Mesodermal cell (in vitro differentiated cells): ENCODE results near the gene MACROD1.
A peak's percentile ranks its signal among the peaks of the same experiment; 100 is the strongest.

Source experiments
- H3K27ac ChIP-seq: 2 replicates; pipeline ENCODE4 v1.7.0; 2013; ENCODE audit warnings: mild to moderate bottlenecking, low read depth, low read length, moderate library complexity; ENCODE audit not compliant: severe bottlenecking
- H3K36me3 ChIP-seq: 2 replicates; pipeline ENCODE4 v1.7.1; 2013; ENCODE audit warnings: mild to moderate bottlenecking, low read length, moderate library complexity; ENCODE audit not compliant: control insufficient read depth, insufficient read depth
- H3K4me1 ChIP-seq: one replicate; pipeline ENCODE4 v1.7.1; 2013; ENCODE audit warnings: mild to moderate bottlenecking, low read length; ENCODE audit not compliant: insufficient read depth, control insufficient read depth, poor library complexity, severe bottlenecking
- H3K4me3 ChIP-seq: 2 replicates; pipeline ENCODE4 v1.7.0; 2013; ENCODE audit warnings: low read length, control low read depth, mild to moderate bottlenecking; ENCODE audit not compliant: insufficient read depth, poor library complexity, severe bottlenecking; ENCODE audit errors: extremely low read depth
- H3K9me3 ChIP-seq: 2 replicates; pipeline ENCODE4 v1.7.1; 2013; ENCODE audit warnings: mild to moderate bottlenecking, low read length, moderate library complexity; ENCODE audit not compliant: control insufficient read depth
- WGBS, 2 experiments: methylation state at CpG; one replicate each; pipeline ENCODE4 v1.1.5; 2013; ENCODE audit warnings: missing lambda C conversion rate in 2 of 2; ENCODE audit not compliant: insufficient coverage in 2 of 2; 5-methylcytosine and 5-hydroxymethylcytosine counted together

MACROD1 gene

GRCh38 chr11:63999349-64000025, 166.4 kb downstream of the MACROD1 start:
- WGBS, 2 experiments: 2% methylated on average over 27 to 48 of the region's 59 CpGs
- H3K27ac ChIP-seq: no peak overlapping the region
- peak overlapping the region; percentile 5 for H3K4me3 ChIP-seq

GRCh38 chr11:63998558-63999348, 167.2 kb downstream of the MACROD1 start:
- no peak overlapping the region for H3K27ac ChIP-seq
- H3K4me1 ChIP-seq: peaks cover 11% of the 10 kb centered on the region
- peaks cover 42% of the 10 kb centered on the region for H3K36me3 ChIP-seq
- 46 to 48% methylated on average over 31 to 45 of the region's 54 CpGs for WGBS, 2 experiments
- H3K4me3 ChIP-seq: no peak overlapping the region
- no peaks in the 10 kb centered on the region for H3K9me3 ChIP-seq

More at GRCh38 chr11:63999349-64000025, 166.4 kb downstream of the MACROD1 start:
- H3K36me3 ChIP-seq: peaks cover 35% of the 10 kb centered on the region
- no peaks in the 10 kb centered on the region for H3K9me3 ChIP-seq
- H3K4me1 ChIP-seq: peaks cover 11% of the 10 kb centered on the region

DNA sequence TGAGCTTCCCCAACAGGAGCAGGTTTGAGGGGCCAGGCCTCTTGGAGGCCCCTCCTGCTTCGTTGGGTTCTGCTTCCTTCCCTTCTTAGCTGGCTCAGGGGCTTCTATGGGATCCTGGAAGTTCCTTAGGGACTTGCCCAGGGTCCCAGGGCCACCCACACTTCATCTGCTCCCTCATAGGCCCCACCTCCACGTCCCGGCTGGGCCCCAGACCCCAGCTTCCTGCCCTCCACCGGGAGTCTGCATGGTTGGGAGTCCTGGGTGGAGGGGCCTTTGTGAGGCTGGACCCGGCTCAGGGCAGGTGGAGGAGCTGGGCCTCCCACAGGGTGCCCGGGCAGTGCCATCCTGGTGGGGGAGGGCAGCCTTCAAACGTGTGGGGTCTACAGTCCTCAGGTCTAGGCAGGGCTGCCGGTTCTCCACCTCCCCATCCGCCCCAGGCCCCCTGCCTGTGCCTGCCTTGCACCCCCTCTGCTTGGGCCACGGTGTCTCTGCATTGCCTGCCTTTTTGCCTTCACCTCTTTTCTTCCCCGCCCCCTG, 168.0 kb downstream of the MACROD1 start:
- 83 to 84% methylated on average over 7 to 10 of the region's 11 CpGs for WGBS, 2 experiments
- Histone ChIP-seq H3K36me3 (peaks cover 43% of the 10 kb centered on the region), H3K4me1 (peaks cover 11% of the 10 kb centered on the region), H3K4me3 (no peak overlapping the region), H3K27ac (no peak overlapping the region), H3K9me3 (no peaks in the 10 kb centered on the region)

- H3K27ac ChIP-seq: no peak overlapping the region
- H3K4me3 ChIP-seq: no peak overlapping the region
- H3K36me3 ChIP-seq: peaks cover 43% of the 10 kb centered on the region
- 94 to 97% methylated on average over 23 to 25 of the region's 27 CpGs for WGBS, 2 experiments
- H3K4me1 ChIP-seq: peaks cover 11% of the 10 kb centered on the region
- no peaks in the 10 kb centered on the region for H3K9me3 ChIP-seq
Measured at GRCh38 chr11:63997104-63997700, 168.7 kb downstream of the MACROD1 start.

- Histone ChIP-seq H3K9me3 (no peaks in the 10 kb centered on the region), H3K27ac (no peak overlapping the region), H3K4me3 (no peak overlapping the region), H3K4me1 (peaks cover 11% of the 10 kb centered on the region), H3K36me3 (peaks cover 46% of the 10 kb centered on the region)
- WGBS, 2 experiments: 94 to 96% methylated on average over 17 to 18 of the region's 18 CpGs
Measured at GRCh38 chr11:63996512-63996911, 169.4 kb downstream of the MACROD1 start.

- Histone ChIP-seq H3K9me3 (no peaks in the 10 kb centered on the region), H3K4me1 (peaks cover 8% of the 10 kb centered on the region), H3K4me3 (no peak overlapping the region), H3K36me3 (peaks cover 66% of the 10 kb centered on the region), H3K27ac (no peak overlapping the region)
- 98% methylated on average over 5 to 6 of the region's 6 CpGs for WGBS, 2 experiments
Measured at GRCh38 chr11:63993993-63994392, 171.9 kb downstream of the MACROD1 start.

DNA sequence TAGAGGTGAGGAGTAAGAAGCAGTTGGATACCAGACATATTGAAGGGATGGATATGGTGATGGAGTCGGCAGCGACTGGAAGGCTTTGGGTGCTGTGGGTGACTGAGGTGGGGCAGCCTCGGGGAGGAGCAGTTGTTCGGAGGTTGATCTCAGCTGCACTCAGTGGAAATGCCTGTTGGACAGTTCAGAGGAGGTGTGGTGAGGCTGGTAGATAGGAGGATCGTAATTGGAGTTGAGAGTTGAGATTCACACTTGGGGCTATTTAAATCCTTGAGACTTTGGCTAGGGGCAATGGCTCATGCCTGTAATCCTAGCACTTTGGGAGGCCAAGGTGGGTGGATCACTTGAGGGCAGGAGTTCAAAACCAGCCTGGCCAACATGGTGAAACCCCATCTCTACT, 172.8 kb downstream of the MACROD1 start:
- no peak overlapping the region for H3K27ac ChIP-seq
- H3K9me3 ChIP-seq: no peaks in the 10 kb centered on the region
- H3K36me3 ChIP-seq: peaks cover 71% of the 10 kb centered on the region
- H3K4me1 ChIP-seq: peaks cover 2% of the 10 kb centered on the region
- no peak overlapping the region for H3K4me3 ChIP-seq
- 94 to 97% methylated on average over 5 of the region's 5 CpGs for WGBS, 2 experiments

DNA sequence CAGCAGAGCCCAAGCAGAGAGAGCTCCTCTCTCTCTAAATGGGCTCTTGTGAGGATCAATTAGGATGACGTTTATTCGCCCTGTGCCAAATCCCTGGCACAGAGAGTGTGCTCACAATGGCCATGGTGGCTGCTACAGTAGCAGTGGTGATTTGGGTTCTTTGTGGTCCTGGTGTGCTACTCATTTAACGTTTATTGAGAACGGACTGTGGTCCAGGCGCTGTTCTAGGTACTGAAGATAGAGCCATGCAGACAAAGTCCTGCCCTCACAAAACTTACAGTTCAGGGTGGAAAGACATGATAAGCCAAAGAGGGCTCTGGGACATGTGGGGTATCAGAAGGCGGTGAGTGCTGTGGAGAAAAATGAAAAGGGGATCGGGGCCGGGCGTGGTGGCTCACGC, 174.4 kb downstream of the MACROD1 start:
- H3K4me1 ChIP-seq: peaks cover 7% of the 10 kb centered on the region
- no peak overlapping the region for H3K27ac ChIP-seq
- WGBS, 2 experiments: 99 to 100% methylated on average over 7 to 9 of the region's 10 CpGs
- H3K36me3 ChIP-seq: peaks cover 61% of the 10 kb centered on the region
- no peak overlapping the region for H3K4me3 ChIP-seq
- no peaks in the 10 kb centered on the region for H3K9me3 ChIP-seq

DNA sequence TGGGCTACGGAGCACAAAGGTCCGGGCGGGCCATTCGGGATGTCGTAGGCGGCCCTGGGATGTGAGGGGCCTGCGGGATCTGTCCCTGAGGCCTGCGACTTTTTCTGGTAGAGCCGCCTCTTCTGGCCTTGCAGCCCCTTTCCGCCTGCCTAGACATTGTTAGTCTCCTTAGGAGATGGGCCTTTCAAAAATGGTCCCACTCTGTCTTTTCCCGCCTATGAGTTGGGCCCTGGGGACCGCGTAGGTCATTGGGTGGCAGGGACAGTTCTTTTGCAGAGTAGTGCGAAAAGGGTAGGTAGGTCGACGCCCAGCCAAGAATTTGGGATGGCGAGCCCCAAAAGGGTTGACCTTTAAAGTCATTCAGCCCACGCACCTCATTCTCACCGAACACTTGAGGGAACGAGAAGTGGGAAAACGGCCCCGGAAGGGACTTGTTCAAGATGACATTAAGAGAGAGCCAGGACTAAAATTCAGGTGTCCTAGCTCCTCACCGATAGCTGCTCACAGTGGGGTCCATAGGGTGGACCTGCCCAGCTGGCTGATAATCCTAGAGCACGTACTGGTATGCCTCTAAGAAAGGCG, 178.9 kb downstream of the MACROD1 start:
- H3K9me3 ChIP-seq: no peaks in the 10 kb centered on the region
- WGBS, 2 experiments: 35 to 39% methylated on average over 22 to 23 of the region's 25 CpGs
- H3K36me3 ChIP-seq: peaks cover 36% of the 10 kb centered on the region
- H3K4me3 ChIP-seq: peak overlapping the region; percentile 77
- H3K4me1 ChIP-seq: peaks cover 15% of the 10 kb centered on the region
- H3K27ac ChIP-seq: peak overlapping the region; percentile 94

GRCh38 chr11:63986156-63986931, 179.6 kb downstream of the MACROD1 start, which contains the start of gene OTUB1:
Gene OTUB1, plus strand, starts transcription at chr11:63986438. Its CDS starts 19 bp downstream, at chr11:63986457.
- WGBS, 2 experiments: 0 to 1% methylated on average over 41 to 42 of the region's 63 CpGs
- Histone ChIP-seq H3K9me3 (no peaks in the 10 kb centered on the region), H3K36me3 (peaks cover 32% of the 10 kb centered on the region), H3K27ac (peak within 1 kb of the TSS; percentile 94), H3K4me1 (peaks cover 16% of the 10 kb centered on the region), H3K4me3 (peak within 1 kb of the TSS; percentile 77)
